Astrocyte of the cerebellum (primary cell): ENCODE measurements around the gene NIPA2.
A peak's percentile ranks its signal among the peaks of the same experiment; 100 is the strongest.

ENCODE experiments used
- DNase-seq: peaks from one replicate; pipeline ENCODE4 v3.0.0-alpha.2; 2011; ENCODE audit warnings: low read depth
- H3K4me3 ChIP-seq: 2 replicates; pipeline ENCODE4 v1.5.1; 2011; ENCODE audit warnings: mild to moderate bottlenecking, low read depth, low read length, moderate library complexity
- CTCF ChIP-seq: IDR thresholded peaks from 2 replicates; pipeline ENCODE4 v1.5.1; 2012; ENCODE audit warnings: low read length, low read depth, moderate library complexity, mild to moderate bottlenecking; ENCODE audit errors: missing control alignments
- in situ Hi-C: cut with HindIII; loops from 2 replicates; pipeline ENCODE4 v1.10.0; 2017; ENCODE audit warnings: low sequenced_read_pairs

Gene NIPA2

DNA sequence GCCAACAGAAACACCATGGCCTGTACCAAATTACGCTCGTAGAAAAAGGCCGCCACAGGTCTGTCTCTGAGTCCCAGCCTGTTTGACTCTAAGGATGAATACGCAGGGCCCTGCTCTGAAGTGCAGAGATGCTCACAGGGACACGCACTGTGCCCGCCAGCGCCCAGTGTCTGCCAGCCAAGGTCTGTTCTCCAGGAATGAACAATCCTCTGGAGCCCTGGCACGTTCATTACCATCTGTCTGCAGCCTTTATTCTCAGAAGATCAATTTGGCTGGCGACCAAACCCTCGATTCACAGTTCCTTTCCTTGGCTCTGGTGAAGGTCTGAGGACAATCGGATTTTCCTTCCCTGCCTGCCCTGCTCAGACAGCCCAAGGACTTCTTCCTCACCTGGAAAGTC lies 66.3 kb downstream of the NIPA2 start:
- TF ChIP-seq CTCF, result no peak
- in situ Hi-C loops, result no loop called here
- H3K4me3 ChIP-seq, result no peak overlapping the region
- peak; percentile 12 for DNase-seq

GRCh38 chr15:22907161-22907950 lies 68.9 kb downstream of the NIPA2 start:
- in situ Hi-C loops, result no loop called here
- TF ChIP-seq CTCF, result no peak
- H3K4me3 ChIP-seq, result no peak overlapping the region
- DNase-seq, result no peak

DNA sequence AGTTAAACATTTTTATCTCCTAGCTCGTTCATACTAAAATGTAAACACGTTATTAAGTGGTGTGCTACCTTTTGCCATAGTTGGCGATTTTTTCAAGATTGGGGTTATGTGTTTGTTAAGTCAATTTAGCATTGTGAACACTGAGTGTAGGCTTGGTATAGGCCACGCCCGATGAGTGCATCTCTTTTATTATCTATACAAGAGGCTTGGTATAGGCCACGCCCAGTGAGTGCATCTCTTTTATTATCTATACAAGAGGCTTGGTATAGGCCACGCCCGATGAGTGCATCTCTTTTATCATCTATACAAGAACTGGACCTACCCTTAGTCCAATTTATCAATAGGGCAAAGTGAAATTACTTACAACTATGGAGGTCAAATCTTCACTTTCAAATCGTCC lies 70.4 kb downstream of the NIPA2 start:
- no peak overlapping the region for H3K4me3 ChIP-seq
- no peak for TF ChIP-seq CTCF
- no peak for DNase-seq
- in situ Hi-C loops, result no loop called here

DNA sequence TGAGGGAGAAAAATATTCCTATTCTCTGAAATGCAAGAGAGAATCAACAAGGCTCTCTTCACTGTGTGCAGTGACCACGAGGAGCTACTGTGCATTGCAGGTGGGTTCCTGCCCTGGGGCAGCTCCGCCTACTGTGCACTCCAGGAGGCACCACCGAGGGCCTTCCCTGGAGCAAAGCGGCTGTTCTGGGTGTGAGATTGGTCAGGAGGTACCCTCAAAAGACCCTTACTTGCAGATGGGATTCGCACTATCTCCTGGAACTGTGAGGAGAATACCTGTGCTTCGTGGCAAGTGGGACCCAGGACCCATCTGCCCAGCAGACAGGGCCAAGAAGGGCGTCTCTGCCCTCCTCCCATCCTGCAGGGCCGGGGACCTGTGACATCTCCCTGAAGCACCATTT lies 72.8 kb downstream of the NIPA2 start:
- no peak for TF ChIP-seq CTCF
- H3K4me3 ChIP-seq, result no peak overlapping the region
- in situ Hi-C loops, result no loop called here
- no peak for DNase-seq

DNA sequence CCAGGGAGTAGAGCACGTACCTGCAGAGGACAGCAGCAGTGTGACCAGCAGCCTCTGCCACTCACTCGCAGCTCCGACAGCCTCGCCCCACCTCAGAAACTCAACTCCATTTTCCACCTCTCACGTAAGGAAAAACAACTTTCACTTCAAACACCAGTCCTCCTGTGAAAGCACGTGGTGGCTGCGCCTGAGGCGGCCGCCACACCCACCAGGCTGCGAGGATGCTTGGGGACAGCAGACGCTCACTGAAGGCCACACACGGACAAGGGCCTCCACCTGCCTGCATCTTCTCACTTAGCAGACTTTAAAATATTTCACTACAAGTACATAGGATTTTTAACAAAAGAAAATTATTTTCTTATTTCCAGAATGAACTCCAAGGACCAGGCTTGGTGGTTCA lies 73.8 kb downstream of the NIPA2 start:
- no peak for DNase-seq
- in situ Hi-C loops, result no loop called here
- TF ChIP-seq CTCF, result no peak
- H3K4me3 ChIP-seq, result no peak overlapping the region

DNA sequence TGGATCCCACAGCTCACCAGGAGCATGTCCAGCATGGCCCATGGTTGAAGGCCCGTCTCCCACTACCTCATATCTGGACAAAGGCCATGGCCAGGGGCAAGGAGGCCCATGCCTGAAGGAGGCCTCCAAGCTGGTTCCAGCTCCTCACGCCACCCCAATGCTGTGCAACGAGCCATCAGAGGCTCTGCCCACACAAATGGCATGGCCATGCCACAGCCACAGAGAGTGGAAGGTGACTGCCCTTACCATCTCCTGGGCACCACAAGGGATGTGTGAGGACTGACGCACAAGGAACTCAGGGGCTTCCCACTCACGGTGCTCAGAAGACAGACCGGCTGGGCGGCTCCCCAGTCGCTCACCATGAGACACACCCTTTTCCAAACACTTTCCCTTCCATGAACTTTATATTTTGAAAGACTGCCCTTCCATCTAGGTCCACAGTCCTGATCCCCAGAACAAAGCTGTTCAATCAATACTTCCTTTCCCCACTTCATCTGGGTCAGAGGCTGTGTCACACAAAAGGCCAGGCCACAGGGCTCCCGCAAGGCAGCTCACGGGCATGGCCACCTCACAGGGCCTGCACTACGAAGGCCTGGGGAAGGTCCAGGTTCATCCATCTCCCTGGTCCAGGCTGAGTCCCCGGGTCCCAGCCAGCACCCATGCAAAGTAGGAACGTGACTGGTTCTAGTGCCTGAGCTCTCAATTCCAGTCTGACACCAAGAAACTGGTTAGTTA lies 75.3 kb downstream of the NIPA2 start:
- in situ Hi-C loops, result no loop called here
- TF ChIP-seq CTCF, result no peak

More for the DNA sequence above, 75.3 kb downstream of the NIPA2 start:
- no peak overlapping the region for H3K4me3 ChIP-seq
- no peak for DNase-seq
